HCT116 (cell line): ENCODE results near the gene TIMM13. TPM values are rescaled to one million over a fixed set of nuclear protein-coding genes. Genes with fewer than 3 reads are reported as not detected.

Source experiments
- ATAC-seq: fragments of 200-7000 bp; cut with Tn5 transposase; 2 replicates; pipeline ENCODE4 v1.9.1; 2020; ENCODE audit warnings: mild to moderate bottlenecking, moderate library complexity
- BruUV-seq: library from RNA; stranded (reverse); fragments of 400-500 nt; replicated peaks from 2 replicates; lab custom pipeline; 2021; lab: Mats Ljungman, UMichigan
- CTCF ChIA-PET: fragments of 300-600 bp; sonication (Branson Sonifier 250); formaldehyde crosslinking; loops from one replicate; lab custom pipeline; 2021; ENCODE audit warnings: antibody characterized with exemption; lab: Charles Lee
- POLR2A ChIA-PET: fragments of 300-600, 350-600 bp; sonication (Branson Sonifier 250); formaldehyde crosslinking; loops from one replicate; lab custom pipeline; 2021; ENCODE audit warnings: antibody characterized with exemption; lab: Charles Lee
- RAD21 ChIA-PET, 2 experiments: fragments of 300-600 bp; sonication (Branson Sonifier 250); formaldehyde crosslinking; loops; one replicate each; lab custom pipeline; 2023; ENCODE audit warnings: low total read pairs in 2 of 2; ENCODE audit not compliant: uncharacterized antibody in 2 of 2, unreplicated experiment in 2 of 2, low non-redundant PET in 1 of 2; lab: Charles Lee
- DNase-seq: peaks from one replicate; pipeline ENCODE4 v3.0.0-alpha.2; 2010; ENCODE audit warnings: low read depth, low spot score
- H2AFZ ChIP-seq: fragments of 200-600 bp; shearing (Covaris generic), sonication (generic); 2 replicates; pipeline ENCODE4 v1.6.1; 2017; ENCODE audit warnings: low read depth, mixed run types, mixed read lengths, antibody characterized with exemption, low read length; ENCODE audit not compliant: poor library complexity, severe bottlenecking
- H3K27ac ChIP-seq: 2 replicates; pipeline ENCODE4 v1.5.1; 2012; ENCODE audit warnings: low read depth, low read length
- H3K27me3 ChIP-seq: fragments of 200-600 bp; sonication (generic); 2 replicates; pipeline ENCODE4 v1.6.1; 2016; ENCODE audit warnings: mixed run types, low read length, mixed read lengths; ENCODE audit not compliant: insufficient read depth
- H3K36me3 ChIP-seq, 2 experiments: fragments of 200-500 bp in 1 of 2; fragments of 200-600 bp in 1 of 2; sonication (Bioruptor generic) in 1 of 2; sonication (generic) in 1 of 2; 2 replicates each; pipeline versions ENCODE4 v1.5.1 to v1.6.1; 2014 to 2016; ENCODE audit warnings: low read length in 2 of 2, inconsistent platforms in 1 of 2, mixed read lengths in 1 of 2, mixed run types in 1 of 2; ENCODE audit not compliant: insufficient read depth in 2 of 2, control insufficient read depth in 1 of 2
- H3K4me1 ChIP-seq, 2 experiments: fragments of 200-600 bp in 1 of 2; sonication (generic) in 1 of 2; 2 replicates each; pipeline versions ENCODE4 v1.5.1 to v1.6.1; 2012 to 2017; ENCODE audit warnings: low read length in 2 of 2, inconsistent platforms in 1 of 2, mild to moderate bottlenecking in 1 of 2, mixed read lengths in 1 of 2, mixed run types in 1 of 2, moderate library complexity in 1 of 2; ENCODE audit not compliant: insufficient read depth in 2 of 2, control insufficient read depth in 1 of 2
- H3K4me2 ChIP-seq: fragments of 200-600 bp; sonication (generic); 2 replicates; pipeline ENCODE4 v1.6.1; 2017; ENCODE audit warnings: mixed run types, low read length, mixed read lengths
- H3K4me3 ChIP-seq, 2 experiments: fragments of 200-600 bp in 1 of 2; sonication (generic) in 1 of 2; replicated peaks in 1 of 2; 2 replicates each; pipeline ENCODE4 v1.5.1; 2011 to 2016; ENCODE audit warnings: low read length in 2 of 2, control low read depth in 1 of 2, low read depth in 1 of 2, mild to moderate bottlenecking in 1 of 2, mixed read lengths in 1 of 2, mixed run types in 1 of 2
- H3K79me2 ChIP-seq: fragments of 200-600 bp; sonication (generic); 2 replicates; pipeline ENCODE4 v1.6.1; 2017; ENCODE audit warnings: mild to moderate bottlenecking, mixed run types, low read length, moderate library complexity, mixed read lengths; ENCODE audit not compliant: insufficient read depth
- H3K9ac ChIP-seq: fragments of 200-600 bp; sonication (generic); 2 replicates; pipeline ENCODE4 v1.6.1; 2016; ENCODE audit warnings: low read length, mixed read lengths
- H3K9me2 ChIP-seq: fragments of 200-600 bp; sonication (generic), shearing (Covaris generic); 2 replicates; pipeline ENCODE4 v1.6.1; 2017; ENCODE audit warnings: mixed run types, mild to moderate bottlenecking, moderate library complexity; ENCODE audit not compliant: insufficient read depth
- H3K9me3 ChIP-seq, 2 experiments: fragments of 200-500 bp in 1 of 2; fragments of 200-600 bp in 1 of 2; sonication (Bioruptor generic) in 1 of 2; sonication (generic) in 1 of 2; 2 replicates each; pipeline ENCODE4 v1.6.1; 2014 to 2017; ENCODE audit warnings: low read length in 2 of 2, mixed read lengths in 2 of 2, inconsistent platforms in 1 of 2, low read depth in 1 of 2, mild to moderate bottlenecking in 1 of 2, mixed run types in 1 of 2, moderate library complexity in 1 of 2; ENCODE audit not compliant: control insufficient read depth in 1 of 2, insufficient read depth in 1 of 2
- H4K20me1 ChIP-seq: fragments of 200-600 bp; sonication (generic), shearing (Covaris generic); 2 replicates; pipeline ENCODE4 v1.6.1; 2017; ENCODE audit warnings: mixed run types, mild to moderate bottlenecking, moderate library complexity; ENCODE audit not compliant: insufficient read depth
- CBX3 ChIP-seq: IDR thresholded peaks from 2 replicates; pipeline ENCODE4 v1.6.1; 2012; ENCODE audit warnings: low read depth
- CEBPB ChIP-seq: IDR thresholded peaks from 2 replicates; pipeline ENCODE4 v1.6.1; 2012; ENCODE audit warnings: low read depth
- EGR1 ChIP-seq: IDR thresholded peaks from 2 replicates; pipeline ENCODE4 v1.6.1; 2012; ENCODE audit warnings: low read depth
- ELF1 ChIP-seq: IDR thresholded peaks from 2 replicates; pipeline ENCODE4 v1.6.1; 2012; ENCODE audit warnings: low read depth, borderline replicate concordance
- EZH2 ChIP-seq: fragments of 200-600 bp; sonication (generic); IDR thresholded peaks from 2 replicates; pipeline ENCODE4 v1.6.1; 2017; ENCODE audit warnings: antibody characterized with exemption, mixed run types
- EZH2phosphoT487 ChIP-seq: fragments of 200-600 bp; IDR thresholded peaks from 2 replicates; pipeline ENCODE4 v1.6.1; 2018; ENCODE audit warnings: antibody characterized with exemption, borderline replicate concordance
- FOSL1 ChIP-seq: IDR thresholded peaks from 2 replicates; pipeline ENCODE4 v1.6.1; 2012; ENCODE audit warnings: low read depth
- JUND ChIP-seq: IDR thresholded peaks from 2 replicates; pipeline ENCODE4 v1.6.1; 2012
- POLR2A ChIP-seq: IDR thresholded peaks from 2 replicates; pipeline ENCODE4 v1.7.0; 2011; ENCODE audit warnings: borderline replicate concordance; ENCODE audit not compliant: insufficient read depth, insufficient read length; ENCODE audit errors: extremely low read depth
- POLR2AphosphoS5 ChIP-seq: IDR thresholded peaks from 2 replicates; pipeline ENCODE4 v1.6.1; 2011; ENCODE audit warnings: mild to moderate bottlenecking, low read depth, low read length, moderate library complexity
- RAD21 ChIP-seq: IDR thresholded peaks from 2 replicates; pipeline ENCODE4 v1.6.1; 2012; ENCODE audit warnings: low read depth, mild to moderate bottlenecking
- SIN3A ChIP-seq: IDR thresholded peaks from 2 replicates; pipeline ENCODE4 v1.6.1; 2012; ENCODE audit warnings: low read depth
- SP1 ChIP-seq: IDR thresholded peaks from 2 replicates; pipeline ENCODE4 v1.6.1; 2012; ENCODE audit warnings: low read depth
- SRF ChIP-seq: IDR thresholded peaks from 2 replicates; pipeline ENCODE4 v1.6.1; 2012; ENCODE audit warnings: low read depth
- TCF7L2 ChIP-seq: IDR thresholded peaks from 2 replicates; pipeline ENCODE4 v1.7.0; 2011; ENCODE audit warnings: borderline replicate concordance, inconsistent platforms; ENCODE audit not compliant: insufficient read depth, insufficient read length; ENCODE audit errors: extremely low read depth
- YY1 ChIP-seq: IDR thresholded peaks from 2 replicates; pipeline ENCODE4 v1.6.1; 2011; ENCODE audit warnings: low read length, low read depth, moderate library complexity, mild to moderate bottlenecking; ENCODE audit not compliant: insufficient replicate concordance; ENCODE audit errors: extremely low read depth
- ZFX ChIP-seq: fragments of 450-650 bp; IDR thresholded peaks from 2 replicates; pipeline ENCODE4 v1.6.1; 2017
- ZNF274 ChIP-seq: fragments of 200-500 bp; sonication (Bioruptor generic); IDR thresholded peaks from 2 replicates; pipeline ENCODE4 v1.6.1; 2014; ENCODE audit warnings: mild to moderate bottlenecking, low read depth, low read length, inconsistent platforms
- intact Hi-C: fragments of 100-400 bp; cut with micrococcal nuclease; formaldehyde crosslinking; loops from 2 replicates; pipeline ENCODE4 v1.10.0; 2022
- total RNA-seq: library from RNA; stranded (reverse); gene quantifications from one replicate; pipeline ENCODE4 v1.2.1, GENCODE V29; 2021; ENCODE audit not compliant: unreplicated experiment
- TF ChIP-seq, protein P1 (sequence below), 3 experiments: fragments of 200-600 bp in 1 of 3; sonication (generic) in 1 of 3; IDR thresholded peaks in 2 of 3; conservative IDR thresholded peaks in 1 of 3; 2 replicates each; pipeline ENCODE4 v1.5.1; 2012 to 2017; ENCODE audit warnings: low read depth in 2 of 3, low read length in 2 of 3, antibody characterized with exemption in 1 of 3, borderline replicate concordance in 1 of 3, control low read depth in 1 of 3, mild to moderate bottlenecking in 1 of 3, mixed read lengths in 1 of 3, mixed run types in 1 of 3, moderate library complexity in 1 of 3; ENCODE audit not compliant: insufficient read depth in 1 of 3
- TF ChIP-seq, protein P2 (sequence below): IDR thresholded peaks from 2 replicates; pipeline ENCODE4 v1.6.1; 2012; ENCODE audit warnings: low read depth
- TF ChIP-seq, protein P3 (sequence below): IDR thresholded peaks from 2 replicates; pipeline ENCODE4 v1.6.1; 2012
- TF ChIP-seq, protein P4 (sequence below): IDR thresholded peaks from 2 replicates; pipeline ENCODE4 v1.6.1; 2012

The TIMM13 gene
- total RNA-seq, 1 experiment from 2014 or later, result 151 TPM

DNA sequence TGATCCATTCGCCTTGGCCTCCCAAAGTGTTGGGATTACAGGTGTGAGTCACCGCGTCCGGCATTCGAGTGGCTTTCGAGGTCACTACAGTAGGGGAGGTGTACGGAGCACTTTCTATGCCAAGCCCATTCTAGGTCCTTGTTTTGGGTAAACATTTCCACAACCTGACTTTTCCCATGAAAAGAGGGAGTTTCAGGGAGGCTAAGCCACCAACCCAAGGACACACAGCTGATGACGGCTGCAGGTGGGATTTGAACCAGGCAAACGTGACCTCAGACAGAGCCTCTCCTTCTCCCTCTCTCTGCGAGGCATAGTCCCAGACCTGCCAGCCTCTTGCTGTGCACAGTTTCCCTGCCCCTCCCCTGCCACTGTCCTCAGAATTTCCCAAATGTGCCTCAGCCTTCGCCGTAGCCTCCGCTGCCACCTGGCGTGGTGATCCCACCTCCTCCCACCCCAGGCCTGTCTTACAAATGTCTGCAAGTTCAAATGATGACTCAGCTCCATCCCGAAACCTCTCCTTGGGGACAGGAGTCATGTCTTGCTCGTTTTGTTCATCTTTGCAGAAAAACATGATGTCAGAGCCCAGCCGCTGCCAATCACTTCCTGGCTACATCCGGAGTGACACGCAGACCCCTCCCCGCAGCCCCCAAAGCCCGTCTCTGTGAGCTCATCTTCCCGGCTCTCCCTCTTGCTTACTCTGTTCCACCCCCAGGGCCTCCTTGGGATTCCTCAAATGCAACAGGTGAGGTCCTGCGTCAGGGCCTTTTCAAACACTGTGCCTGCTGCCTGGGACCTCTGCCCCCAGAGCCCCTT is 41.9 kb upstream of the TIMM13 start:
- ChIA-PET CTCF (interaction anchor here (0.7 to 3.9 kb wide), 4 partner anchors 110 to 168 kb away, joined by 3 to 20 read pairs (median 4); no protein-coding TSS in a partner anchor), RAD21 (interaction anchor here in 1 of 2 experiments (0.5 kb wide), 1 partner anchor 567 kb away, joined by 4 read pairs; no protein-coding TSS in a partner anchor), POLR2A (interaction anchor here (0.9 to 1.2 kb wide), 4 partner anchors 12 to 151 kb away, joined by 3 to 4 read pairs (median 4); no protein-coding TSS in a partner anchor)
- Histone ChIP-seq H3K4me2 (peak overlapping the region; percentile 63), H3K9me2 (no peaks in the 10 kb centered on the region), H3K27ac (peak overlapping the region; percentile 54), H3K9ac (peak overlapping the region; percentile 36), H2AFZ (peak overlapping the region; percentile 34), H3K4me3 (peak overlapping the region in 1 of 2 experiments; percentile 41; a peak in 2 of 4 replicates), H3K79me2 (no peaks in the 10 kb centered on the region), H3K4me1 (peaks cover 21 to 41% of the 10 kb centered on the region in 2 experiments), H3K9me3 (no peaks in the 10 kb centered on the region), H4K20me1 (no peaks in the 10 kb centered on the region), H3K27me3 (no peaks in the 10 kb centered on the region), H3K36me3 (no peaks in the 10 kb centered on the region)
- DNase-seq, result peak; percentile 80
- BruUV-seq, result no TSS peak
- peak; percentile 75 for ATAC-seq
- intact Hi-C loops, result loop anchor here (10.0 kb wide), 1 partner anchor 305 kb away; the partner anchor contains the start of gene DOT1L
- TF ChIP-seq ZFX, result no peak
- peak; percentile 39 for TF ChIP-seq JUND
- TF ChIP-seq POLR2AphosphoS5, result no peak
- TF ChIP-seq ELF1, result no peak
- TF ChIP-seq, protein P1, sequence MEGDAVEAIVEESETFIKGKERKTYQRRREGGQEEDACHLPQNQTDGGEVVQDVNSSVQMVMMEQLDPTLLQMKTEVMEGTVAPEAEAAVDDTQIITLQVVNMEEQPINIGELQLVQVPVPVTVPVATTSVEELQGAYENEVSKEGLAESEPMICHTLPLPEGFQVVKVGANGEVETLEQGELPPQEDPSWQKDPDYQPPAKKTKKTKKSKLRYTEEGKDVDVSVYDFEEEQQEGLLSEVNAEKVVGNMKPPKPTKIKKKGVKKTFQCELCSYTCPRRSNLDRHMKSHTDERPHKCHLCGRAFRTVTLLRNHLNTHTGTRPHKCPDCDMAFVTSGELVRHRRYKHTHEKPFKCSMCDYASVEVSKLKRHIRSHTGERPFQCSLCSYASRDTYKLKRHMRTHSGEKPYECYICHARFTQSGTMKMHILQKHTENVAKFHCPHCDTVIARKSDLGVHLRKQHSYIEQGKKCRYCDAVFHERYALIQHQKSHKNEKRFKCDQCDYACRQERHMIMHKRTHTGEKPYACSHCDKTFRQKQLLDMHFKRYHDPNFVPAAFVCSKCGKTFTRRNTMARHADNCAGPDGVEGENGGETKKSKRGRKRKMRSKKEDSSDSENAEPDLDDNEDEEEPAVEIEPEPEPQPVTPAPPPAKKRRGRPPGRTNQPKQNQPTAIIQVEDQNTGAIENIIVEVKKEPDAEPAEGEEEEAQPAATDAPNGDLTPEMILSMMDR (IDR thresholded peaks at IDR 0.05 in 2 of 3, conservative IDR thresholded peaks at IDR 0.05 in 1 of 3; ENCODE audit: borderline replicate concordance in 1 of 3, insufficient read depth in 1 of 3, low read depth in 2 of 3, low read length in 2 of 3), result no peak
- TF ChIP-seq CBX3, result peak; percentile 88; the same call in 1 of the 2 replicates
- TF ChIP-seq FOSL1, result peak; percentile 58; the same call in 1 of the 2 replicates
- no peak for TF ChIP-seq RAD21
- no peak for TF ChIP-seq EGR1
- no peak for TF ChIP-seq EZH2
- TF ChIP-seq EZH2phosphoT487, result no peak
- TF ChIP-seq SIN3A, result no peak
- TF ChIP-seq, protein P2, sequence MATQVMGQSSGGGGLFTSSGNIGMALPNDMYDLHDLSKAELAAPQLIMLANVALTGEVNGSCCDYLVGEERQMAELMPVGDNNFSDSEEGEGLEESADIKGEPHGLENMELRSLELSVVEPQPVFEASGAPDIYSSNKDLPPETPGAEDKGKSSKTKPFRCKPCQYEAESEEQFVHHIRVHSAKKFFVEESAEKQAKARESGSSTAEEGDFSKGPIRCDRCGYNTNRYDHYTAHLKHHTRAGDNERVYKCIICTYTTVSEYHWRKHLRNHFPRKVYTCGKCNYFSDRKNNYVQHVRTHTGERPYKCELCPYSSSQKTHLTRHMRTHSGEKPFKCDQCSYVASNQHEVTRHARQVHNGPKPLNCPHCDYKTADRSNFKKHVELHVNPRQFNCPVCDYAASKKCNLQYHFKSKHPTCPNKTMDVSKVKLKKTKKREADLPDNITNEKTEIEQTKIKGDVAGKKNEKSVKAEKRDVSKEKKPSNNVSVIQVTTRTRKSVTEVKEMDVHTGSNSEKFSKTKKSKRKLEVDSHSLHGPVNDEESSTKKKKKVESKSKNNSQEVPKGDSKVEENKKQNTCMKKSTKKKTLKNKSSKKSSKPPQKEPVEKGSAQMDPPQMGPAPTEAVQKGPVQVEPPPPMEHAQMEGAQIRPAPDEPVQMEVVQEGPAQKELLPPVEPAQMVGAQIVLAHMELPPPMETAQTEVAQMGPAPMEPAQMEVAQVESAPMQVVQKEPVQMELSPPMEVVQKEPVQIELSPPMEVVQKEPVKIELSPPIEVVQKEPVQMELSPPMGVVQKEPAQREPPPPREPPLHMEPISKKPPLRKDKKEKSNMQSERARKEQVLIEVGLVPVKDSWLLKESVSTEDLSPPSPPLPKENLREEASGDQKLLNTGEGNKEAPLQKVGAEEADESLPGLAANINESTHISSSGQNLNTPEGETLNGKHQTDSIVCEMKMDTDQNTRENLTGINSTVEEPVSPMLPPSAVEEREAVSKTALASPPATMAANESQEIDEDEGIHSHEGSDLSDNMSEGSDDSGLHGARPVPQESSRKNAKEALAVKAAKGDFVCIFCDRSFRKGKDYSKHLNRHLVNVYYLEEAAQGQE, result no peak
- no peak for TF ChIP-seq YY1
- no peak for TF ChIP-seq ZNF274
- TF ChIP-seq CEBPB, result no peak
- TF ChIP-seq, protein P3, sequence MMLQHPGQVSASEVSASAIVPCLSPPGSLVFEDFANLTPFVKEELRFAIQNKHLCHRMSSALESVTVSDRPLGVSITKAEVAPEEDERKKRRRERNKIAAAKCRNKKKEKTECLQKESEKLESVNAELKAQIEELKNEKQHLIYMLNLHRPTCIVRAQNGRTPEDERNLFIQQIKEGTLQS, result no peak
- TF ChIP-seq, protein P4, sequence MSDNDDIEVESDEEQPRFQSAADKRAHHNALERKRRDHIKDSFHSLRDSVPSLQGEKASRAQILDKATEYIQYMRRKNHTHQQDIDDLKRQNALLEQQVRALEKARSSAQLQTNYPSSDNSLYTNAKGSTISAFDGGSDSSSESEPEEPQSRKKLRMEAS, result peak; percentile 79
- no peak for TF ChIP-seq SRF
- no peak for TF ChIP-seq POLR2A
- TF ChIP-seq TCF7L2, result no peak
- TF ChIP-seq SP1, result peak; percentile 51; the same call in 1 of the 2 replicates
